IMR-90 (cell line): ENCODE data around the gene SPON1. TPM values are rescaled to one million over a fixed set of nuclear protein-coding genes. Genes with fewer than 3 reads are reported as not detected.

Experiments
- ATAC-seq: fragments of 200-7000 bp; cut with Tn5 transposase; 2 replicates; pipeline ENCODE4 v1.9.1; 2020; ENCODE audit warnings: low read depth, mild to moderate bottlenecking, moderate library complexity
- BruUV-seq: library from RNA; stranded (reverse); fragments of 400-500 nt; replicated peaks from 2 replicates; lab custom pipeline; 2021; lab: Mats Ljungman, UMichigan
- CTCF ChIA-PET: fragments of 300-600 bp; formaldehyde crosslinking; extraction: SDS; loops from one replicate; lab custom pipeline; 2021; ENCODE audit warnings: antibody characterized with exemption; lab: Yijun Ruan, JAX
- POLR2A ChIA-PET: fragments of 300-600 bp; sonication (Branson Sonifier 250); formaldehyde crosslinking; loops from one replicate; lab custom pipeline; 2022; ENCODE audit warnings: antibody characterized with exemption; ENCODE audit not compliant: unreplicated experiment; lab: Charles Lee
- DNase-seq: peaks from one replicate; pipeline ENCODE4 v3.0.0; 2013
- H2AFZ ChIP-seq: replicated peaks from 2 replicates; pipeline ENCODE3; 2013; ENCODE audit warnings: low read length, mild to moderate bottlenecking; ENCODE audit not compliant: poor library complexity
- H2AK5ac ChIP-seq: 2 replicates; pipeline ENCODE4 v1.6.1; 2013; ENCODE audit warnings: low read depth, low read length, inconsistent platforms
- H2AK9ac ChIP-seq: replicated peaks from 2 replicates; pipeline ENCODE3; 2013; ENCODE audit warnings: mild to moderate bottlenecking, low read depth, low read length, moderate library complexity; ENCODE audit not compliant: poor library complexity
- H2BK120ac ChIP-seq: 2 replicates; pipeline ENCODE4 v1.6.1; 2013; ENCODE audit warnings: low read depth, low read length, inconsistent platforms
- H2BK15ac ChIP-seq: 3 replicates; pipeline ENCODE4 v1.6.1; 2013; ENCODE audit warnings: low read depth, low read length, inconsistent platforms
- H2BK20ac ChIP-seq: 2 replicates; pipeline ENCODE4 v1.6.1; 2013; ENCODE audit warnings: low read depth, mild to moderate bottlenecking, inconsistent platforms, low read length, moderate library complexity
- H2BK5ac ChIP-seq: 2 replicates; pipeline ENCODE4 v1.6.1; 2013; ENCODE audit warnings: mild to moderate bottlenecking, low read depth, low read length, inconsistent platforms; ENCODE audit not compliant: poor library complexity, severe bottlenecking
- H3K14ac ChIP-seq: replicated peaks from 2 replicates; pipeline ENCODE4 v1.6.1; 2013; ENCODE audit warnings: low read depth, low read length, inconsistent platforms
- H3K18ac ChIP-seq: 2 replicates; pipeline ENCODE4 v1.6.1; 2013; ENCODE audit warnings: low read depth, low read length, control low read depth
- H3K23ac ChIP-seq: 2 replicates; pipeline ENCODE4 v1.6.1; 2013; ENCODE audit warnings: low read depth, low read length, inconsistent platforms
- H3K27ac ChIP-seq: 2 replicates; pipeline ENCODE4 v1.5.1; 2013; ENCODE audit warnings: mild to moderate bottlenecking, control low read depth, low read length; ENCODE audit not compliant: insufficient read depth
- H3K27me3 ChIP-seq: 2 replicates; pipeline ENCODE4 v1.6.1; 2013; ENCODE audit warnings: low read length; ENCODE audit not compliant: control insufficient read depth, insufficient read depth
- H3K36me3 ChIP-seq: 2 replicates; pipeline ENCODE4 v1.6.1; 2013; ENCODE audit warnings: low read length, mixed read lengths; ENCODE audit not compliant: control insufficient read depth, insufficient read depth
- H3K4ac ChIP-seq: 2 replicates; pipeline ENCODE4 v1.6.1; 2013; ENCODE audit warnings: low read depth, low read length, inconsistent platforms
- H3K4me1 ChIP-seq: 2 replicates; pipeline ENCODE4 v1.6.1; 2013; ENCODE audit warnings: low read length, mixed read lengths; ENCODE audit not compliant: control insufficient read depth, insufficient read depth
- H3K4me2 ChIP-seq: 2 replicates; pipeline ENCODE4 v1.6.1; 2013; ENCODE audit warnings: low read depth, mild to moderate bottlenecking, control low read depth, low read length, moderate library complexity
- H3K4me3 ChIP-seq: 2 replicates; pipeline ENCODE4 v1.5.1; 2013; ENCODE audit warnings: low read depth, mild to moderate bottlenecking, control low read depth, low read length, moderate library complexity; ENCODE audit not compliant: insufficient read depth
- H3K56ac ChIP-seq: 2 replicates; pipeline ENCODE4 v1.6.1; 2013; ENCODE audit warnings: low read length, inconsistent platforms; ENCODE audit not compliant: insufficient read depth; ENCODE audit errors: extremely low read depth
- H3K79me1 ChIP-seq, 2 experiments: 2 replicates each; pipeline ENCODE4 v1.6.1; 2013; ENCODE audit warnings: low read length in 2 of 2, inconsistent platforms in 1 of 2, low read depth in 1 of 2
- H3K9ac ChIP-seq: 2 replicates; pipeline ENCODE4 v1.6.1; 2013; ENCODE audit warnings: low read depth, low read length, control low read depth
- H3K9me1 ChIP-seq: 2 replicates; pipeline ENCODE4 v1.6.1; 2013; ENCODE audit warnings: low read length, inconsistent platforms; ENCODE audit not compliant: insufficient read depth
- H3K9me3 ChIP-seq: 2 replicates; pipeline ENCODE4 v1.6.1; 2013; ENCODE audit warnings: low read length; ENCODE audit not compliant: control insufficient read depth, insufficient read depth
- H4K20me1 ChIP-seq: 2 replicates; pipeline ENCODE4 v1.6.1; 2013; ENCODE audit warnings: low read length, inconsistent platforms; ENCODE audit not compliant: insufficient read depth
- H4K5ac ChIP-seq: 2 replicates; pipeline ENCODE4 v1.6.1; 2013; ENCODE audit warnings: mild to moderate bottlenecking, low read depth, low read length, control low read depth
- H4K8ac ChIP-seq, 2 experiments: 2 replicates each; pipeline ENCODE4 v1.6.1; 2013; ENCODE audit warnings: low read depth in 2 of 2, low read length in 2 of 2, control low read depth in 1 of 2, inconsistent platforms in 1 of 2
- H4K91ac ChIP-seq: 2 replicates; pipeline ENCODE4 v1.6.1; 2013; ENCODE audit warnings: low read depth, low read length, inconsistent platforms; ENCODE audit not compliant: insufficient read depth
- BHLHE40 ChIP-seq: fragments of 150-350 bp; IDR thresholded peaks from 2 replicates; pipeline ENCODE4 v1.6.1; 2016; ENCODE audit warnings: mild to moderate bottlenecking, low read depth, low read length
- CEBPB ChIP-seq: IDR thresholded peaks from 2 replicates; pipeline ENCODE4 v1.6.1; 2012; ENCODE audit warnings: low read depth, low read length, improper control_type of control experiment
- CHD1 ChIP-seq: IDR thresholded peaks from 2 replicates; pipeline ENCODE4 v1.6.1; 2012; ENCODE audit warnings: low read depth, low read length, improper control_type of control experiment
- CTCF ChIP-seq: conservative IDR thresholded peaks from 2 replicates; pipeline ENCODE4 v1.5.1; 2012; ENCODE audit warnings: mild to moderate bottlenecking, low read depth, low read length, improper control_type of control experiment
- ELK1 ChIP-seq: fragments of 150-350 bp; IDR thresholded peaks from 2 replicates; pipeline ENCODE4 v1.6.1; 2016; ENCODE audit warnings: low read depth, mild to moderate bottlenecking, low read length, moderate library complexity, borderline replicate concordance
- FOS ChIP-seq: fragments of 150-350 bp; IDR thresholded peaks from 2 replicates; pipeline ENCODE4 v1.6.1; 2016; ENCODE audit warnings: low read depth, low read length
- MAFK ChIP-seq: IDR thresholded peaks from 2 replicates; pipeline ENCODE4 v1.6.1; 2012; ENCODE audit warnings: low read depth, low read length, improper control_type of control experiment
- MAZ ChIP-seq: IDR thresholded peaks from 2 replicates; pipeline ENCODE4 v1.6.1; 2012; ENCODE audit warnings: low read depth, mild to moderate bottlenecking, low read length, improper control_type of control experiment, moderate library complexity, borderline replicate concordance
- MXI1 ChIP-seq: IDR thresholded peaks from 2 replicates; pipeline ENCODE4 v1.6.1; 2012; ENCODE audit warnings: low read depth, mild to moderate bottlenecking, low read length, moderate library complexity, borderline replicate concordance
- NFE2L2 ChIP-seq: fragments of 150-350 bp; IDR thresholded peaks from 2 replicates; pipeline ENCODE4 v1.6.1; 2016; ENCODE audit warnings: low read depth, mild to moderate bottlenecking, low read length
- POLR2A ChIP-seq: IDR thresholded peaks from 2 replicates; pipeline ENCODE4 v1.6.1; 2012; ENCODE audit warnings: mild to moderate bottlenecking, low read depth, low read length
- RAD21 ChIP-seq: IDR thresholded peaks from 2 replicates; pipeline ENCODE4 v1.6.1; 2012; ENCODE audit warnings: low read length, improper control_type of control experiment
- RCOR1 ChIP-seq: IDR thresholded peaks from 2 replicates; pipeline ENCODE4 v1.6.1; 2012; ENCODE audit warnings: mild to moderate bottlenecking, low read length, improper control_type of control experiment; ENCODE audit not compliant: insufficient replicate concordance
- RFX5 ChIP-seq: IDR thresholded peaks from 2 replicates; pipeline ENCODE4 v1.8.0; 2012; ENCODE audit warnings: low read depth, mild to moderate bottlenecking, low read length, moderate library complexity
- SMC3 ChIP-seq: fragments of 150-350 bp; IDR thresholded peaks from 2 replicates; pipeline ENCODE4 v1.6.1; 2016; ENCODE audit warnings: low read depth, mild to moderate bottlenecking, antibody characterized with exemption, low read length, moderate library complexity
- WGBS, 2 experiments: methylation state at CpG; one replicate each; pipeline versions ENCODE4 v1.1.5 to v1.1.7; 2013; ENCODE audit warnings: missing lambda C conversion rate in 2 of 2; ENCODE audit not compliant: insufficient read length in 1 of 2; ENCODE audit errors: extremely low coverage in 2 of 2; 5-methylcytosine and 5-hydroxymethylcytosine counted together
- dilution Hi-C: fragments of 300-500 bp; cut with HindIII; formaldehyde crosslinking; loops from one replicate; pipeline ENCODE4 v1.14.3; 2018; ENCODE audit warnings: low sequenced_read_pairs; ENCODE audit not compliant: unreplicated experiment
- in situ Hi-C: fragments of 300-500 bp; cut with MboI; formaldehyde crosslinking; loops from 3 replicates; pipeline ENCODE4 v1.14.3; 2019; ENCODE audit warnings: low sequenced_read_pairs, inconsistent platforms, mixed read lengths
- intact Hi-C: fragments of 100-400 bp; cut with micrococcal nuclease; formaldehyde crosslinking; loops from 2 replicates; pipeline ENCODE4 v1.10.0; 2022
- polyA plus RNA-seq, 3 experiments: library from polyadenylated mRNA; depleted of rRNA; stranded (reverse); fragments of >200 nt; gene quantifications; 2 replicates each; pipeline ENCODE4 v1.2.3, GENCODE V29; 2012; ENCODE audit warnings: low replicate concordance in 1 of 3
- total RNA-seq: library from RNA; depleted of rRNA; stranded (reverse); fragments of >200 nt; gene quantifications from 2 replicates; pipeline ENCODE4 v1.2.3, GENCODE V29; 2012
- TF ChIP-seq, protein P1 (sequence below): fragments of 150-350 bp; IDR thresholded peaks from 2 replicates; pipeline ENCODE4 v1.6.1; 2017; ENCODE audit warnings: mild to moderate bottlenecking, antibody characterized with exemption, low read length, low read depth

Gene SPON1
- total and polyA plus RNA-seq, 2 of the 4 experiments (the other 2 are of a cell fraction) = 0.62 to 0.72 TPM

DNA sequence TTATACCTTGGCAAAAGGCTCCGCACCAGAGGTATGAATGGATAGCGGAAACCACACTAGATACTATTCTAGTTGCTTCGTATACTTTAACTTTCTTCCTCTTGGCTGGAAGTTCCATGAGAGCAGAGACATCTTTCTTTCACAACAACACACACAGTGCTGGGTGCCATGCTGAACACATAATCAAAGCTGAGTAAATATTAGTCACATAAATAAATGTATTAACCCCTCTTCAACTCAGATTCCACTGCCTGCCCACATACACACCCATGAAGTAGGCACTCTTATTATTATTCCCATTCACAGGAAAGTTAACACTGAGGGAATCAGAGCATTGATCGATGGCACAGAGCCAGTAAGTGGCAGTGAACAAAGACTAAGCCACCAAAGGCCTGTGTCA, 35.4 kb downstream of the SPON1 start:
- no peak for DNase-seq
- no peak; the same call in 1 of the 2 replicates for ATAC-seq
- no peak overlapping the region for H3K4ac ChIP-seq
- H3K23ac ChIP-seq = no peak overlapping the region
- H4K91ac ChIP-seq = no peak overlapping the region
- H2AK5ac ChIP-seq = no peak overlapping the region
- no peaks in the 10 kb centered on the region for H4K20me1 ChIP-seq
- no peaks in the 10 kb centered on the region for H3K9me1 ChIP-seq
- H2BK120ac ChIP-seq = no peak overlapping the region
- dilution Hi-C loops (no loop called here), in situ Hi-C loops (no loop called here), intact Hi-C loops (no loop called here)
- no peak overlapping the region for H2AK9ac ChIP-seq
- CTCF ChIA-PET = no interaction called here
- no peak overlapping the region for H3K14ac ChIP-seq
- H3K9ac ChIP-seq = no peak overlapping the region
- H3K27me3 ChIP-seq = 0 out of 2 replicates have a peak, but pooled peaks cover 2% of the 10 kb centered on the region
- POLR2A ChIA-PET = no interaction called here
- no TSS peak for BruUV-seq
- H3K18ac ChIP-seq = no peak overlapping the region
- no peaks in the 10 kb centered on the region for H3K79me1 ChIP-seq
- H2BK15ac ChIP-seq = no peak overlapping the region
- no peak overlapping the region for H4K5ac ChIP-seq
- H4K8ac ChIP-seq = no peak overlapping the region
- no peaks in the 10 kb centered on the region; the same call in 1 of the 2 replicates for H3K9me3 ChIP-seq
- no peak overlapping the region for H3K4me3 ChIP-seq
- H3K36me3 ChIP-seq = no peaks in the 10 kb centered on the region
- H3K27ac ChIP-seq = no peak overlapping the region
- no CpG with 5 or more reads among the region's 4 CpGs for WGBS, 2 experiments
- H2BK5ac ChIP-seq = no peak overlapping the region
- H3K4me2 ChIP-seq = no peak overlapping the region
- no peak overlapping the region for H2AFZ ChIP-seq
- H2BK20ac ChIP-seq = no peak overlapping the region
- no peak overlapping the region for H3K56ac ChIP-seq
- H3K4me1 ChIP-seq = no peaks in the 10 kb centered on the region
- TF ChIP-seq SMC3 (no peak), FOS (no peak), ELK1 (no peak), CHD1 (no peak), CTCF (no peak), RFX5 (no peak), MAZ (no peak), NFE2L2 (no peak), RCOR1 (no peak), MXI1 (no peak), BHLHE40 (no peak), RAD21 (no peak), CEBPB (no peak), MAFK (no peak), POLR2A (no peak)
- TF ChIP-seq, protein P1, sequence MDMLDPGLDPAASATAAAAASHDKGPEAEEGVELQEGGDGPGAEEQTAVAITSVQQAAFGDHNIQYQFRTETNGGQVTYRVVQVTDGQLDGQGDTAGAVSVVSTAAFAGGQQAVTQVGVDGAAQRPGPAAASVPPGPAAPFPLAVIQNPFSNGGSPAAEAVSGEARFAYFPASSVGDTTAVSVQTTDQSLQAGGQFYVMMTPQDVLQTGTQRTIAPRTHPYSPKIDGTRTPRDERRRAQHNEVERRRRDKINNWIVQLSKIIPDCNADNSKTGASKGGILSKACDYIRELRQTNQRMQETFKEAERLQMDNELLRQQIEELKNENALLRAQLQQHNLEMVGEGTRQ = no peak
